DMS53 treated with DMSO at 0.1 percent for 48 hours (cell line): Measurements from ENCODE around the gene KXD1.
"Not testable (repeated sequence)": the region's sequence is repeated elsewhere in the genome, so short reads cannot be mapped to it uniquely, and the experiment has no call there.

Experiments used
- DNase-seq: peaks from one replicate; lab custom pipeline; 2025; ENCODE audit not compliant: unreplicated experiment; lab: John Stamatoyannopoulos, UW

The KXD1 gene

GRCh38 chr19:18599485-18599884 lies 41.8 kb downstream of the KXD1 start:
- DNase-seq: no peak

- DNase-seq: not testable (repeated sequence)
These were observed 43.2 kb downstream of the KXD1 start for GRCh38 chr19:18600692-18601397.

- no peak for DNase-seq
These were observed 44.2 kb downstream of the KXD1 start for GRCh38 chr19:18601875-18602274.

- DNase-seq: no peak
These were observed 45.7 kb downstream of the KXD1 start for GRCh38 chr19:18603255-18603957.

- no peak for DNase-seq
These were observed 46.5 kb downstream of the KXD1 start for GRCh38 chr19:18603958-18604819.

GRCh38 chr19:18604820-18605159 lies 47.1 kb downstream of the KXD1 start:
- DNase-seq: no peak

- DNase-seq: no peak
These were observed 47.5 kb downstream of the KXD1 start for GRCh38 chr19:18605196-18605545.

- DNase-seq: no peak
These were observed 48.0 kb downstream of the KXD1 start for GRCh38 chr19:18605546-18606280.

- no peak for DNase-seq
These were observed 48.9 kb downstream of the KXD1 start, which contains the start of gene CRLF1 for GRCh38 chr19:18606281-18607225. Gene CRLF1 (minus strand): TSS chr19:18606799. CDS start chr19:18606656, 143 bp downstream.

GRCh38 chr19:18607226-18608101 lies 49.8 kb downstream of the KXD1 start:
- no peak for DNase-seq

GRCh38 chr19:18608102-18608804 lies 50.6 kb downstream of the KXD1 start:
- DNase-seq: no peak

- DNase-seq: no peak
These were observed 51.4 kb downstream of the KXD1 start for GRCh38 chr19:18608805-18609716.

- DNase-seq: no peak
These were observed 52.0 kb downstream of the KXD1 start for GRCh38 chr19:18609717-18610051.

- no peak for DNase-seq
These were observed 52.5 kb downstream of the KXD1 start for GRCh38 chr19:18610245-18610555.

- DNase-seq: no peak
These were observed 53.1 kb downstream of the KXD1 start for GRCh38 chr19:18610556-18611326.

GRCh38 chr19:18611327-18612050 lies 53.8 kb downstream of the KXD1 start:
- peak; percentile 14 for DNase-seq
